ENCODE measurements around the gene PIK3R1. TPM values are rescaled to one million over a fixed set of nuclear protein-coding genes. Genes with fewer than 3 reads are reported as not detected.

The PIK3R1 gene
- total RNA-seq, 1 donor from 2014 or later = 43.3 TPM

- intact Hi-C loops (cut with micrococcal nuclease) = loop anchor here (1.0 to 5.0 kb wide), 4 partner anchors 11 to 158 kb away; no protein-coding TSS in a partner anchor
- H3K27ac Mint-ChIP-seq = peak overlapping the region; percentile 24
- peaks cover 19% of the 10 kb centered on the region for H3K36me3 Mint-ChIP-seq (ENCODE audit: low read depth)
- peaks cover 13% of the 10 kb centered on the region for H3K27me3 Mint-ChIP-seq (ENCODE audit: insufficient read depth)
- H3K4me3 Mint-ChIP-seq = no peak overlapping the region
- H3K4me1 Mint-ChIP-seq (ENCODE audit: low read depth) = peaks cover 34% of the 10 kb centered on the region
- DNase-seq (ENCODE audit: low spot score) = no peak
- no peaks in the 10 kb centered on the region for H3K9me3 Mint-ChIP-seq
These were observed 88.3 kb downstream of the PIK3R1 start for GRCh38 chr5:68303754-68304420.

GRCh38 chr5:68304421-68305052 lies 89.0 kb downstream of the PIK3R1 start:
- H3K27ac Mint-ChIP-seq = peak overlapping the region; percentile 24
- intact Hi-C loops (cut with micrococcal nuclease) = loop anchor here (1.0 to 5.0 kb wide), 4 partner anchors 11 to 158 kb away; no protein-coding TSS in a partner anchor
- H3K36me3 Mint-ChIP-seq (ENCODE audit: low read depth) = peaks cover 13% of the 10 kb centered on the region
- peaks cover 14% of the 10 kb centered on the region for H3K27me3 Mint-ChIP-seq (ENCODE audit: insufficient read depth)
- peaks cover 29% of the 10 kb centered on the region for H3K4me1 Mint-ChIP-seq (ENCODE audit: low read depth)
- H3K4me3 Mint-ChIP-seq = no peak overlapping the region
- no peak for DNase-seq (ENCODE audit: low spot score)
- H3K9me3 Mint-ChIP-seq = no peaks in the 10 kb centered on the region

- H3K36me3 Mint-ChIP-seq (ENCODE audit: low read depth) = peaks cover 7% of the 10 kb centered on the region
- H3K27me3 Mint-ChIP-seq (ENCODE audit: insufficient read depth) = peaks cover 19% of the 10 kb centered on the region
- no peaks in the 10 kb centered on the region for H3K9me3 Mint-ChIP-seq
- intact Hi-C loops (cut with micrococcal nuclease) = no loop called here
- no peak overlapping the region for H3K27ac Mint-ChIP-seq
- H3K4me3 Mint-ChIP-seq = no peak overlapping the region
- peaks cover 29% of the 10 kb centered on the region for H3K4me1 Mint-ChIP-seq (ENCODE audit: low read depth)
- no peak for DNase-seq (ENCODE audit: low spot score)
These were observed 89.8 kb downstream of the PIK3R1 start for GRCh38 chr5:68305223-68305870.

- intact Hi-C loops (cut with micrococcal nuclease) = no loop called here
- Mint-ChIP-seq H3K4me3 (no peak overlapping the region), H3K36me3 (ENCODE audit: low read depth) (peaks cover 3% of the 10 kb centered on the region), H3K27ac (no peak overlapping the region), H3K4me1 (ENCODE audit: low read depth) (peaks cover 24% of the 10 kb centered on the region), H3K27me3 (ENCODE audit: insufficient read depth) (peaks cover 19% of the 10 kb centered on the region), H3K9me3 (no peaks in the 10 kb centered on the region)
- no peak for DNase-seq (ENCODE audit: low spot score)
These were observed 90.9 kb downstream of the PIK3R1 start for GRCh38 chr5:68306361-68307014.

- Mint-ChIP-seq H3K9me3 (no peaks in the 10 kb centered on the region), H3K27me3 (ENCODE audit: insufficient read depth) (peaks cover 15% of the 10 kb centered on the region), H3K4me3 (no peak overlapping the region), H3K36me3 (ENCODE audit: low read depth) (no peaks in the 10 kb centered on the region), H3K4me1 (ENCODE audit: low read depth) (peaks cover 18% of the 10 kb centered on the region), H3K27ac (no peak overlapping the region)
- intact Hi-C loops (cut with micrococcal nuclease) = no loop called here
- no peak for DNase-seq (ENCODE audit: low spot score)
These were observed 97.8 kb downstream of the PIK3R1 start for GRCh38 chr5:68313336-68313735.

DNA sequence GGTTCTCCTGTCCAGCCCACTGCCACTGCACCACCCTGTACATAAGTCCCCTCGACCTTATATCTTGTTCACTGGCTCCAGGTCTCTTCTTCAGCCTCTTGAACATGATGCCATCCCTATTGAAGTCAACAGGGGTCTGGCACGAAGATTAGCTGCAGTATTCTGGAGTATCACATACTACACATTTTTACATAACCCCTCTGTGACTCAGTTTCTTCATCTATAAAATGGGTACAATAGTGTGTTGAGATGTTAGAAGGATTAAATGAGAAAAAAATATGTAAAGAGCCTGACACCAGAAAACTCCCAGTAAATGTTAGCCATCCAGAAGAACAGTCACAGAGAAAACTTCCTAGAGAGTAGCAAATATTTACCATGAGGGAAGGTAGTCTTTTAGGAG lies 98.9 kb downstream of the PIK3R1 start:
- Mint-ChIP-seq H3K27ac (no peak overlapping the region), H3K4me1 (ENCODE audit: low read depth) (peaks cover 18% of the 10 kb centered on the region), H3K27me3 (ENCODE audit: insufficient read depth) (peaks cover 17% of the 10 kb centered on the region), H3K36me3 (ENCODE audit: low read depth) (no peaks in the 10 kb centered on the region), H3K9me3 (no peaks in the 10 kb centered on the region), H3K4me3 (no peak overlapping the region)
- intact Hi-C loops (cut with micrococcal nuclease) = no loop called here
- no peak for DNase-seq (ENCODE audit: low spot score)

- H3K4me1 Mint-ChIP-seq (ENCODE audit: low read depth) = peaks cover 18% of the 10 kb centered on the region
- H3K9me3 Mint-ChIP-seq = no peaks in the 10 kb centered on the region
- peak; percentile 39 for DNase-seq (ENCODE audit: low spot score)
- no peak overlapping the region for H3K27ac Mint-ChIP-seq
- no peaks in the 10 kb centered on the region for H3K36me3 Mint-ChIP-seq (ENCODE audit: low read depth)
- intact Hi-C loops (cut with micrococcal nuclease) = loop anchor here (1.0 kb wide), 4 partner anchors 11 to 149 kb away; no protein-coding TSS in a partner anchor
- H3K4me3 Mint-ChIP-seq = no peak overlapping the region
- peaks cover 20% of the 10 kb centered on the region for H3K27me3 Mint-ChIP-seq (ENCODE audit: insufficient read depth)
These were observed 100.2 kb downstream of the PIK3R1 start for GRCh38 chr5:68315679-68316271.

DNA sequence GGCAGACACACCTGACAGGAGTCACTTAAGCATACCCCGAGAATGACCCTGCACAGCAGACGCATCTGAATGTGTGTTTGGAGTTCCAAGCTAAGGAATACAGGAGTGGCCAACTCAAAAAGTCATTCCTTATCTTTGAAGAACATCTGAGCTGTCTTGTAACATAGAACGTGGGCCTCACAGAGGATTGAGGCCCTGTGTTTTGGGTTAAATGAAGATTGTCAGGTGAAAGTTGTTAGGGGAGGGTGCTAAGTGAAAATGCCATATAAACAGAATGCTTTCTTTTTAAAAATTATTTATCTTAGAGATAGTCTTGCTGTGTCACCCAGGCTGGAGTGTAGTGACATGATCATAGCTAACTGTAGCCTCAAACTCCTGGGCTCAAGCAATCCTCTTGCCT lies 100.9 kb downstream of the PIK3R1 start:
- H3K4me1 Mint-ChIP-seq (ENCODE audit: low read depth) = peaks cover 18% of the 10 kb centered on the region
- H3K4me3 Mint-ChIP-seq = no peak overlapping the region
- no peak for DNase-seq (ENCODE audit: low spot score)
- no peaks in the 10 kb centered on the region for H3K36me3 Mint-ChIP-seq (ENCODE audit: low read depth)
- H3K27me3 Mint-ChIP-seq (ENCODE audit: insufficient read depth) = peaks cover 20% of the 10 kb centered on the region
- intact Hi-C loops (cut with micrococcal nuclease) = loop anchor here (1.0 kb wide), 1 partner anchor 27 kb away; no protein-coding TSS in a partner anchor
- no peak overlapping the region for H3K27ac Mint-ChIP-seq
- no peaks in the 10 kb centered on the region for H3K9me3 Mint-ChIP-seq

GRCh38 chr5:68317646-68318045 lies 102.1 kb downstream of the PIK3R1 start:
- intact Hi-C loops (cut with micrococcal nuclease) = no loop called here
- H3K4me3 Mint-ChIP-seq = no peak overlapping the region
- H3K27ac Mint-ChIP-seq = no peak overlapping the region
- H3K36me3 Mint-ChIP-seq (ENCODE audit: low read depth) = no peaks in the 10 kb centered on the region
- peaks cover 18% of the 10 kb centered on the region for H3K4me1 Mint-ChIP-seq (ENCODE audit: low read depth)
- no peak for DNase-seq (ENCODE audit: low spot score)
- peaks cover 18% of the 10 kb centered on the region for H3K27me3 Mint-ChIP-seq (ENCODE audit: insufficient read depth)
- no peaks in the 10 kb centered on the region for H3K9me3 Mint-ChIP-seq

DNA sequence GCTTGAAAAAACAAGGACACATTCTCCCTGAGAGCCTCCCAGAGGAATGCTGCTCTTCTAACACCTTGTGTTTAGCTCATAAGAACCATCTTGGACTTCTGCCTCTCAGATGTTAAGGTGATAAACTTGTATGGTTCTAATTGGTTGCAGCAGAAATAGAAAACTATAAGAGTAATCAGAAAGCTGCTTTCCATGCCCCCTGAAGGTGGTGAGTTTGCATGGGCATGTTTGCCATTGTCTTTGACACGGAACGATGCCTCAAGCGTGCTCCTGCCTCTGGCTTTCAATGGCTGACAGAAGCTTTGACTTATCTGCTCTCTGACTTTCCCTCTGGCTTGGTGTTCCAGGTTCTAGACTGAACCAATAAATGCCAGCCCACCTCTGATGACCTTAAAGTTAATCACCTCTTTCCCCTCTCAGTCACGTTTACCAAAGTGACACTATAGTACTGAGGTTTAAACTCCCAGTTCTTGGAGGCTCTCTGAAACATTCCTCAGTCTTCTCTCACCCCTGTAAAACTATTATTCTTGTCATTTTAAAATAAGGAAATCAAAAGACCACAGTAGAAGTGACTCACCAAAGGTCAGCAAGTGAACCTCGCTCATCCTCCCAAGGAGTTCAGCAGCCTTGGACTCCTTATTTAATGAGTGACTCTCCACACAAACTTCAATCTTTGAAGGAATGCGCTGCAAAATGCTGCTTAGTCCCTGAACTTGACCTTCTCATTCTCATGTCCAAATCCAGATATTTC lies 103.6 kb downstream of the PIK3R1 start:
- H3K4me1 Mint-ChIP-seq (ENCODE audit: low read depth) = peaks cover 18% of the 10 kb centered on the region
- H3K36me3 Mint-ChIP-seq (ENCODE audit: low read depth) = no peaks in the 10 kb centered on the region
- no peaks in the 10 kb centered on the region for H3K9me3 Mint-ChIP-seq
- peaks cover 17% of the 10 kb centered on the region for H3K27me3 Mint-ChIP-seq (ENCODE audit: insufficient read depth)
- intact Hi-C loops (cut with micrococcal nuclease) = no loop called here
- no peak overlapping the region for H3K27ac Mint-ChIP-seq
- H3K4me3 Mint-ChIP-seq = no peak overlapping the region
- no peak for DNase-seq (ENCODE audit: low spot score)

GRCh38 chr5:68319706-68320412 lies 104.3 kb downstream of the PIK3R1 start:
- Mint-ChIP-seq H3K27me3 (ENCODE audit: insufficient read depth) (peaks cover 19% of the 10 kb centered on the region), H3K9me3 (no peaks in the 10 kb centered on the region), H3K4me3 (no peak overlapping the region), H3K4me1 (ENCODE audit: low read depth) (peaks cover 18% of the 10 kb centered on the region), H3K36me3 (ENCODE audit: low read depth) (no peaks in the 10 kb centered on the region), H3K27ac (no peak overlapping the region)
- DNase-seq (ENCODE audit: low spot score) = no peak
- intact Hi-C loops (cut with micrococcal nuclease) = no loop called here
